ENCODE results near the gene UFM1. TPM values are rescaled to one million over a fixed set of nuclear protein-coding genes. Genes with fewer than 3 reads are reported as not detected.
"Not testable (repeated sequence)": the region's sequence is repeated elsewhere in the genome, so short reads cannot be mapped to it uniquely, and the experiment has no call there.

The UFM1 gene
- total RNA-seq, 1 donor from 2014 or later = 57.4 TPM

DNA sequence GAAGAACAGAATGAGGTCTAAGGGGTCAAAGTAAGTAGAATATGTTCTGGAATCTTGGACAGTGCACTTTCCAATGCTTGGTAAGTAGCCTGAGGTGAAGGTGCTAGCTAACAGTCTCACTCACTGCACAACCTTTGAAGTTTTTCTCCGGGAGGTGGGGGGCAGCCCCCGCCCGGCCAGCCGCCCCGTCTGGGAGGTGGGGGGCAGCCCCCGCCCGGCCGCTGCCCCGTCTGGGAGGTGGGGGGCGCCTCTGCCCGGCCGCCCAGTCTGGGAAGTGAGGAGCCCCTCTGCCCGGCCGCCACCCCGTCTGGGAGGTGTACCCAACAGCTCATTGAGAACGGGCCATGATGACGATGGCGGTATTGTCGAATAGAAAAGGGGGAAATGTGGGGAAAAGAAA, 14.1 kb downstream of the UFM1 start:
- not testable (repeated sequence) for DNase-seq (ENCODE audit: low spot score)

DNA sequence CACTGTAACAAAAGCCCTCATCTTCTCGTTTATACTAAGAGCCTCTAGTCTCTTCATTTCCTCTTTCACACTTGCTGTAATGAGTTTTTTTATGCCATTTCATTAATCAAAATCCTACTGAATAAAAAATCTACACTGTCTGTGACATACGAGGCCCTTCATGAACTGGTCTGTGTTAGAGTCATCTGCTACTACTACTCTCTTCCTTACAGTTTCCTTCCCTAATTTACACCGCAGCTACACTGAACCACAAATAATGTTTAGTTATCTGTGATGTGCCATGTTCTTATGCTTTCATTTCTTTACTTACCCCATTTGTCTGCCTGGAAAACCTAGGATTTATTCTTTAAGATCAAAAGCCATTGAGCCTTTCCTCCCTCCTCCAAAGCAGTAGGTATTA, 16.0 kb downstream of the UFM1 start:
- no peak for DNase-seq (ENCODE audit: low spot score)

DNA sequence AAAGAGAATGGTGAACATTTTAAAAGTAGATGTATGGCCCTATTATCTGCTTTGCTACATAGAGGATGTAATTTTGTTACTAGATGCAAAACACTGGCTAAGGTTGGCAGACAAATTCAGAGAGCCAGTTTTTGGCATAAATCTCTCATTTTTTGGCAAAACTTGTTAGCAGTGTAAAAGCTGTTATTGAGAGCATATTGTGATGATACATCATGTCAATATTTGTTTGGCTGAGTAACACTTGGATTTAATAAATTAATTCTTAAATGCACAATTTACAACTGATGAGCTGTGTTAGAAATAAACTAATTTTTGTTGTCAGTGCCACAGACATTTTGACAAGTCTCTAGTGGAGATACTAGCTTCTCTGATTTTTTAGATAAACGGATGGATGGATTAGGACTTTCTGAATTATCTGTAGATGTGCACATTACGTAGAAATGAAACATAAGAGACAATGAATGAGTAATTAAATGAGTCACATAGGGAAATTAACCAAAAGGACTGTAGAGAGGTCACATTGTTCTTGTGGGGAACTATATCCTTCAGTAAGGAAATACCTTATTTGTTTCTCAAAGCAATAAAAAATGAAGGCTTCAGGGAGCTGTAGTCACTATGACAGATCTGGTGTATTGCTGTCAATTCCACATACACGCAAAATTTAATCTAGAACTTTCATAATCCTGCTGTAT, 17.4 kb downstream of the UFM1 start:
- no peak for DNase-seq (ENCODE audit: low spot score)

DNA sequence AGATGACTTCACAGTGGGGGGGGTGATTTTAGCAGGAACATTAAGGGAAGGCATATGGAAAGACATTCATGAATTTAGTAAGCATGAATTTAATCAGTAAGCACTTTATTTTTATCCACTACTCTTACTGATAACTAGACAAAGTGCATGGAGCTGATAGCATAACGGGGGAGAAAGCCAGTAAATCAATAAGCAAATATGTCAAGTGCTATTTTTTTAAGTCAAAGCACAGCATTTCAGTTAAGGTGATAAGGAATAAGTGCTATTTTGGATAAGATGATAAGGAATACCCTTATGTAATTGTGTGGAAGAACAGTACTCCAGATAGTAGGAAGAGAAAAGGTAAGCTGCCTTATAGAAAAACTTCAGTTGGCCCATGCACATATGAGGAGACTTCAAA, 19.4 kb downstream of the UFM1 start:
- DNase-seq (ENCODE audit: low spot score) = no peak

DNA sequence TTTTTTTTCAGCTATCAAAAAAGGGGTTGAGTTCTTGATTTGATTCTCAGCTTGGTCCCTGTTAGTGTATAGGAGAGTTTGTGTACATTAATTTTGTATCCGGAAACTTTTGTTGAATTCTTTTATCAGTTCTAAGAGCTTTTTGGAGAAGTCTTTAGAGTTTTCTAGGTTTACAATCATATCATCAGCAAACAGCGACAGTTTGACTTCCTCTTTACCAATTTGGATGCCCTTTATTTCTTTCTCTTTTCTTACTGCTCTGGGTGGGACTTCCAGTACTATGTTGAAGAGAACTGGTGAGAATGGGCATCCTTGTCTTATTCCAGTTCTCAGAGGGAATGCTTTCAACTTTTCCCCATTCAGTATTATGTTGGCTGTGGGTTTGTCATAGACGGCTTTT, 20.4 kb downstream of the UFM1 start:
- DNase-seq (ENCODE audit: low spot score) = not testable (repeated sequence)

DNA sequence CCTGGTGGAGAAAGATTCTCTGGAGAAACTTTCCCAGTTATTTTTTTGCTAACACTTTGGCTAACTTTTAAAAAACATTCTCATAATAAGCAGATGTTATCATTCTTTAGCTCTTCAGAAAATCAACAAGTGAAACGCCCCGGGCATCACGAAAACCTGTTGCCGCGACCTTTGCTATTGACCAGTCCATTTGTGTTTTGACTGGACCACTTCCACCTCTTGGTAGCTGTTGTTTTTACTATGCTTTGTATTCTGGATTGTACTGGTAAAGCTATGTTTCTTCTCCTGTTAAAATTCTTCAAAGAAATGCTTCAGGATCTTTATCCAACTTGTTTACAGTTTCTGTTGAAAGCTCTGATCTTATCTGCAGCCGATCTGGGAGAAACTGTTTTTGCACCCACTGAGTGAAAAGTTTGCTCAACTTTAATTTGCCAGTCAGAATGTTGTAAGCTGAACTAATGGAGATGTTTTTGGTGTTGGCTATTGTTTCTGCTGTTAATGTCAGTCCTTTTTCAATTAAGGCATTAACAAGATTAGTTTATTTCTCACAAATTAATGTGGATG, 23.3 kb downstream of the UFM1 start:
- no peak for DNase-seq (ENCODE audit: low spot score)

DNA sequence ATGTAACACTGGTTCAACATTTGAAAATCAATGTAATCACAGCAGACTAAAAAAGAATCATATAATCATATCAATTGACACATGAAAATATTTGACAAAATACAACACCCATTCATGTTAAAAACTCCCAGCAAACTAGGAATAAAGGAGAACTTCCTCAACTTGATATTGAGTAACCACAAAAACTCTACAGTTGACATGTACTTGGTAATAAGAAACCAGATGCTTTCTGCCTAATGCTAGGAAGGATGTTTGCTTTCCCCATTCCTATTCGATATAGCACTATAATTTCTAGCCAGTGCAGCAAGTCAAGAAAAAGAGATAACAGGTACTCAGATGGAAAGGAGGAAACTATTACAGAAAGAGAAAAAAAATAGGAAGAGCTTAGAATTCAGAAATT, 26.9 kb downstream of the UFM1 start:
- no peak for DNase-seq (ENCODE audit: low spot score)

DNA sequence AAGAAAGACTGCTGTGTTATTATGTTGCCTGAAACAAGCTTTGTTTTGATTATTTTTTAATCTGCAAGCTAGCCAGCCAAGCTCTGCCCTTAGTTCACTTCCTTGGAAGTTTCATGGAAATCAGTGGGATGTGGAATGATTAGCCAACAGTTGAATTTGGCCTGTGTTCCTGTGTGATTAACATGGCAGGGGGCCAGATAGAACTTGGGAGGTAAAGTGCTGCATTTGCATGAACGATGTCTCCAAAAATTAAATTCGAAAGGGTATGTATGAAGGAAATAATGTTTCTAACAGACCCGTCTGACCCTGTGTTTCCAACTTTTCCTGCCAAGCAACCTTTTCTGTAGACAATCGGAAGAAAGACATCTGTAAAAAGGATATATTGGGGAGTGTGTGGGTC, 32.2 kb downstream of the UFM1 start:
- no peak for DNase-seq (ENCODE audit: low spot score)

DNA sequence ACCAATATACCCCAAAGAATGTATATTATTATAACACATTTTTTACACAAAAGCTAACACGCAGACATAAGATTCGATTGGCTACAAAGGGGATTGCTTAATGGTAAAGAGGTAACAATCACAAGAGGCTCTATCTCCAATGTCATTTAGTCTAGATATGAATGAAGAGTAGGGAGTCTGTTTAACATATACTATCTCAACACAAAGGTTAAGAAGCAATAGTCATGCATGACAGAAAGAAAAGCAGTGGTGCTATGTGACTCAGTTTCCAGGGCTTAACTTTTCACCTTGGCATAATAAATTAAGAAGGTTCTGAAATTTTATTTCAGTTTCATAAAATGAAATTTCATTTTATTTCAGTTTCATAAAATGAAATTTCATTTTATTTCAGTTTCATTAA, 33.3 kb downstream of the UFM1 start:
- DNase-seq (ENCODE audit: low spot score) = no peak

DNA sequence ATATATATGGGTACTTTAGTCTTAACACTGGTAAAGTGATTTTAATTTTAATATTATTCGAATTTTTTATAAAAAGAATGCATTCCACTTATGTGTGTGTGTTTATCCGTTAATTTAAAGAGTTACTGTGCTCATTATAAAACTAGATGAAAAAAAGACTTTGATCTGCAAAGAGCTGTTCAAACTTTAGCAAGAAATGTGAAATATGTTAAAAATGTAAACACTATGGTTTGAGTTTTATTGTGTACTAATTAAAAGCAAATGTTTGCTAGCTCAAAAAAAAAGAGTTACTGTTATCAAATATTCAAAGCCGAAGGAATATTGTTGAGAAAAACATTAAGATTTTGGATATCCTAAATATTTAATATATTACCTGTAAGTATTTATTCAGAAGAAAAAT, 34.5 kb downstream of the UFM1 start:
- no peak for DNase-seq (ENCODE audit: low spot score)

DNA sequence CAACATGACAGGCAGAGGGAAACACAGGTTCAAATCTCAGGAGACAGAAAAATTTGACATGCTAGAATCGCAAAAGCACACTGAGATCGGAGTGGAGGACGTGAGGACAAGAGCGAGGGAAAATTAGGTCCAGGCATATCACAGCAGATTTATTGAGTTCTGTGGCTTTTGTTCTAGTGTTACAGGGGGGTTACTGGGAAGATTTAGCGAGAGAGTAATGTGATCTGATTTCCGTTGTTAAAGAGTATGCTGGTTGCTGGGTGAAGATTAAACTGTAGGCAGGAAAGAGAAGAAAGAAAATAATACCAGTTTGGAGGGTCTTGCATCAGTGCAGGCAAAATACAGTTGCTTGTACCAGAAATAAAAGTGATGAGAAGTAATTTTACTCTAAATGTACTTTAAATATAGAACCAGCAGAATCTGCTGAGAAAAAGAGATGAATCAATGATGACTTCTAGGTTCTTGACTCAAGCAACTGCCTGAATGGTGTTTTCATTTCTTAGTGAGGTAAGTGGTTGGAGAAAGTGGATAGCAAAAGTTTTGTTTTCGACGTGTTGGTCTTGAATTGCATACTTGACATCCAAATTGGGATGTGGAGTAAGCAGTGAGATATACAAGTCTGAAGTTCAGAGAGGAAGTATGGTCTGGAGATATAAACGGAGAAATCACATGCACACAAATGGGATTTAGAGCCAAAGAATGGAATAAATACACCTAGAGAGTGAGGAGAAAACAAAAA, 35.7 kb downstream of the UFM1 start:
- DNase-seq (ENCODE audit: low spot score) = no peak

DNA sequence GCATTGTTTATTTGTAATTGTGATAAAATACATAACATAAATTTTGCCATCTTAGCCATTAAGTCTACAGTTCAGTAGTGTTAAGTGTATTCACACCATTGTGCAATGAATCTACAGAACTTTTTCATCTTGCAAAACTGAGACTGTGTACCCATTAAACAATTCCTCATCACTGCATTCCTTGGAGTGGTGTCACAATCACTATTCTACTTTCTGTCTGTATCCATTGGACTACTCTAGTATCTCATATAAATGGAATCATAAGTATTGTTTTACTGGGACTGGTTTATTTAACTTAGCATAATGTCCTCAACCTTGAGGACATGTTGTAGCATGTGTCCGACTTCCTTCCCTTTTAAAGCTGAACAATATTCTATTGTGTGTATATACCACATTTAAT, 36.8 kb downstream of the UFM1 start:
- DNase-seq (ENCODE audit: low spot score) = no peak

DNA sequence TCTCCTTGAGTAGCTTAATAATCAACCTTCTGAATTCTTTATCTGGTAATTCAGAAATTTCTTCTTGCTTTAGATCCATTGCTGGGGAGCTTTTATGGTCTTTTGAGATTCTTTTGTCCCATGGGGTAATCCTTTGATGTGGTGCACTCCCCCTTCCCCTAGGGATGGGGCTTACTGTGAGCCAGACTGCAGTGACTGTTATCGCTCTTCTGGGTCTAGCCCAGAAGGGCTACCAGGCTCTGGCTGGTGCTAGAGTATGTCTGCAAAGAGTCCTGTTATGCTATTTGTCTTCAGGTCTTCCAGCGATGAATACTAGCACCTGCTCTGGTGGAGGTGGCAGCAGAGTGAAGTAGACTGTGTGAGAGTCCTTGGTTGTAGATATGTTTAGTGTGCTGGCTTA, 41.7 kb downstream of the UFM1 start:
- DNase-seq (ENCODE audit: low spot score) = no peak

DNA sequence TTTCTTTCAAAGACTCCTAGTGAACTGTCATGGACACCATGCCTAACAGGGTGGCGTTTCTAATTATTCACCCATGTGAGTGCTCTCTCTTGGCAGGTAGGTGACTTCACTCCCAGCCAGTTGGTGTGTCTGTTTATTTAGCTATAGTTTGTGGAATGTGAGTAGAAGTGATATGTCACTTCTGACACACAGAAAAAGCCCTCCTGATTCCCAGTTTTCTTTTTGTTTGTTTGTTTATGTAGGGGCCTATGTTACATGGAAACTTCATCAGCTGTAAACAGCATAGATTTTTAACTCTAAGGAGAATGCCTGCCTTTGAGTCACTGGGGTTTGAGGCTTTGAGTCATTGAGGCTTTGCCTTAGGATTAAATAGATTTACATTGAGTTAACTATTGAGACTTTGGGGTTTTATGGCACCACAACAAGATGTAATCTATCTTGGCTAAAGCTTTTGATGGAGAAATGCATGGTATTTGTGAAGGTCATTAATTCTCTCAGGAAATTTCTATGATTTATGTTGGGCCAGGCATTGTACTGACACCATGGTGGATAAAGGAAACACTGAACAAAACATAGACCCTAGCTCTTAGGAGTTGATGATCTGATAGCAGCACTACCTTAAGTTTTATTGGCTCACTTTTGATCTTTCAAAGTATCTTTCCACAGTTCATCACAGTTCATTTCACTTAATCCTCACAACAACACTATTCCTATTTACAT, 45.3 kb downstream of the UFM1 start:
- DNase-seq (ENCODE audit: low spot score) = no peak

DNA sequence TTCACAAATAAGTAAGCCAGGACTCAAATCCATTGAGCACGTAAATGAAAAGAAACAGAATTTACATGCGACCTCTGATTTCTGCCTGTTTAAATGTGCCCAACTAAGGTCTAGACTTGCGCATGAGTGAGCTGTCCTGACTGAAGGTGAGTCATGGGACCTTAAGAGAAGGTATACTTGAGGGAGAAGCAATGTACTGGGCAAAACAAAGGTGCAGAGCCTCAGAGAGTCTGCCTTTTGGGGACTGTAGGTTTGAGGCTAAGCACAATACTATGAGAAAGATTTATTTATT, 45.8 kb downstream of the UFM1 start:
- DNase-seq (ENCODE audit: low spot score) = no peak

DNA sequence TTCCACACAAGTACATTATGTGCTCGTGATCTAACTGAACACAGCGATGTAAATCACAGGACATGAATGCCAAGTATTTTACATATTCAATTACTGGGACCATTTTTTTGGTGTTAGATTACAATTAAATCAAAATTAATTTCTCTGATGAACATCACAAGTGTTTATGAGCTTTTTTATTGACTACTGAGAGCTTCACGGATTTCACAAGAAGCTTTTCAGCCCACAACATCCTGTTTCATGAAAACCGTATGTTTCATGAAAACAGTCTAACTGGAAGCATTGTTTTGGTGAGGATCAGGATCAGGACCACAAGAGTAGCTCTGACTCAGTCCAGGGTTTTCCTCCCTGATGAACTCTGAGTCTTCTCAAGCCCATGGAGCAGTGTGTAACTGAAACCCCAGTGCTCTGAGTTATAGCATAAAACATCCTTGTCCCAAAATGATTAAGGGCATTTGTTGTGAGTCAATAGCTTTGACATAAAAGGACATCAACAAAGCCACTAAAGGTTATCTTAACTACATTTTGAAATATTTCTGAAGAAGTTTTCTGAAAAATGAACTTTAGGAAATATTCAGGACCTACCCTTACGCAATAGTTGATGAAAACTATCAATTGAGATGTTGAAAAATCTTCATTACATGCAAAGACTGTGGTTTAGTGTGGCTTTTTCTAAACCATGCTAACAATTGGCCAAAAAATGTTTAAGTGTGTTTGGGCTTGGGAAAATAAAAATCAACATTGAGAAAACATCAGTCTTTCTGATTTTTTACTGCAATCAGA, 49.3 kb downstream of the UFM1 start:
- no peak for DNase-seq (ENCODE audit: low spot score)

DNA sequence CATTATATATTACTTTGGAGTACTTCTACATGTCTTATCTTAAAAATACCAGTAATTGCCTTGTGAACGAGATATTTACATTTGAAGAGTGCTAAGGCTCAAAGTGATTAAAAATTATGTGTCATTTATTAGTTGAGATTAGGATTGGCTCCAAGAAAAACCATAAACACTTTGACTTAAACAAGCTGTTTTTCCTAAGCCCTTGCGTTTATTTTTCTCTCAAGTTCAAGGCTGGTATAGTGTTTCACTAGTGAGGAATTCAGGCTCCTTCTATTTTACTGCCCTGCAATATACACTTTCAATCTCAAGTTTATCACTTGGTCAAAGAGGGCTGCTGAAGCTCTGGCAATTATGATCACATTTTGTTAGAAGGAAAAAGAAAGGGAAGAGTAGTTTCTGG, 49.9 kb downstream of the UFM1 start:
- no peak for DNase-seq (ENCODE audit: low spot score)

DNA sequence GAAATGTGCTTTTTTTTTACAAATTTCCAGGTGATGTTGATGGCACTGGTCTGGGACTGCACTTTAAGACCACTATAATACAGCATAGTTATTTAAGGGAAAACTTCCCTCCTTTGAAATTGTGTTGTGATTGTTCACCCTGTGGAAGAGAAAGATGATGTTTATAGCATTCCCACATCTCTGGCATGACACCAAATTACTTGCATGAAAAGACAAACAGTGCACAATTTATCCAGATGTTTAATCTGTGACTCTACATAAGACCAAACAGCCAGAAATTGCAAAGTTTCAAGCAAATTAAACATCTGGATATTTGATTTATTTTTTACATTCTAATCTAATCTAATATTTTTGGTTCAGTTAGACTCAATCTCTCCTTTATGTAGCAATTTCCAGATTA, 51.6 kb downstream of the UFM1 start:
- no peak for DNase-seq (ENCODE audit: low spot score)

DNA sequence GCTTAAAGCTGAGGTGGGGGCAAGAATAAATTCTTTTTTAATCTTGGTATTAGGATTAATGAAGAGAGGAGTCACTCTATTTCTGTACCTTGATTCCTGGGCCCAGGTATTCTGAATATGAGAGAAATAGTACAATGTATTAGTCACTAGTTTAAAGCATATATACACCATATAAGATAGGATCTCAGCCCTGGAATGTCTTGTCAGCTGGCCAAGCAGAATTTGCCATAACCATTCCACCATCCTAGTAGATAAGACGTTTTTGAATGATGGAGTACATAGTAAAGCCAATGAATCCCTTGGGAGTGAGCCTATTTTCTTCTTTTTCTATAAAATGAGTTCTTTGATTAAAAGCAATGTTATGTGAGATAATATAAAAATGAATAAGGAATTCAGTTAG, 55.6 kb downstream of the UFM1 start:
- DNase-seq (ENCODE audit: low spot score) = no peak

DNA sequence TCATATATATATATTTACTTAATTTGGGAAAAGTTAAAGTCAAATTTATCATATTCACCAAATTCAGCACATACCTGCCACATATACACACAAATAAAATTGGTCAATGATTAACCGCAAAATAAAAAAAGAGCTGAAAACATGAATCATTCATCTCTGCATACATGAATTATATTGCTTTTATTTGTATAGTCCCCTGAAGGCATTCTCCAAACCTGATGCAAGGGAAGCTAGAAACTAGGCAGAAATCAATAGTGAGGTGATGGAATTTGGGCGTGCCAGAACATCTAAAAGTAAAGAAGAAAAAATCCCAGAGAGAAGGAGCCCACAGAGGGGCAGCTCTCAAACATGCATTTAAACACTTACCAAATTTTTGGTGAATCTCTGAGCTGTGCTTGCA, 60.1 kb downstream of the UFM1 start:
- DNase-seq (ENCODE audit: low spot score) = no peak

DNA sequence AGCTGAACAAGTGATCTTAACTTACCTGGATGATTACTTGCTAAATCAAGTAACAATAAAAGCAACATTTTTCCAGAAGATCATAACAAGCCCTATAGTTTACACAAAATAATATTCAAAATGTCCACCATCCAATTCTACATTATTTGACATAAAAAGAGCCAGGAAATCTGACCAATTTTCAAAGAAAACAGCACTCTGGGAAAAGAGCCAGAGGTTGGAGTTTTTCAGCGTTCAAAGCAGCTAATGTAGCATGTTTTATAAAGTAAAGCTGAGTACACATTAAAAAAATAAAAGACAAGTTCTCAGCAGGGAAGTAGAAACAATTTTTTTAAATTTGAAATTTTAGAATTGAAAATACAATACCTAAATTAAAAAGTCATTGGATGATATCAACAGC, 62.6 kb downstream of the UFM1 start:
- no peak for DNase-seq (ENCODE audit: low spot score)

All from mesenteric fat pad (tissue), 1 donor.